Measurements from ENCODE around the gene MAVS. TPM values are rescaled to one million over a fixed set of nuclear protein-coding genes. Genes with fewer than 3 reads are reported as not detected.
A peak's percentile ranks its signal among the peaks of the same experiment; 100 is the strongest.

Gene MAVS
- total RNA-seq, 1 donor from 2014 or later = 37.9 TPM

DNA sequence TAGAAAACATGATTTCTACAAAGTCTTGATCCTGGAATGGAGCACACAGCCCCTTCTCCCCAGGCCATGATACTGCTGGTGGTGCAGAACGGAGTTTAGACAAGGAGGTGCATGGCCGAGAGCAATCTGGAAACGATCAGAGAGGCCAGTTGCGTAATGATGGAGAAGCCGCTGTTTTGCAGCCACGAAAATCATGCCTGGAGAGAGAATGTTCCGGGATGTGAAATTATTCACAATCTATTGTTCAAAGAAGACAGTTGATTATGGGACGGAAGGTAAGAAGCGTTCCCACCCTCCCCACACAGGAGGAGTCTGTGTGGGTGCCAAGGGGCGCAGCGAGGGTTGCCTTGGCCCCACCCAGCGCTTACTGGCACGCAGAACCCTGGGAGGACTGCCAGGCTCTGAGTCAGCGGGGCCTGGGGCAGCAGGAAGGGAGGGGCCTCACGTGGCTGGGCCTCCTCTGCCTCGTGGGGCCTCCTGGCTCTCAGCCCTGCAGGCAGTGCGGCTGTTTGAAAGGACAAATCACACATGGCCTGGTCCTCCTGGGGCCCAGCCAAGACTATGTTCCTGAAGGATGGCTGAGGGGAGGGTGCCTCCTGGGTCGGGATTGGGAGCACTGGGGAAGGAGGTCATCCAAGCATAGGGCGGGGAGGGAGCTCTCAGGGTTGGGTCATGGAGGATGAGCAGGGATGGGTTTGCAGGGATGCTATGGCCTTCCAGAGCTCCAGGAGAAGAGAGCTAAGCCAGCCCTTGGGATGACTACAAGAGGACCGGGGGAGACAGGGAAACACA, 35.0 kb upstream of the MAVS start:
- Mint-ChIP-seq H3K4me1 (ENCODE audit: low read depth) (peaks cover 57% of the 10 kb centered on the region), H3K4me3 (ENCODE audit: unreplicated experiment) (peak overlapping the region; percentile 69)
- DNase-seq (ENCODE audit: low spot score) = peak; percentile 99

DNA sequence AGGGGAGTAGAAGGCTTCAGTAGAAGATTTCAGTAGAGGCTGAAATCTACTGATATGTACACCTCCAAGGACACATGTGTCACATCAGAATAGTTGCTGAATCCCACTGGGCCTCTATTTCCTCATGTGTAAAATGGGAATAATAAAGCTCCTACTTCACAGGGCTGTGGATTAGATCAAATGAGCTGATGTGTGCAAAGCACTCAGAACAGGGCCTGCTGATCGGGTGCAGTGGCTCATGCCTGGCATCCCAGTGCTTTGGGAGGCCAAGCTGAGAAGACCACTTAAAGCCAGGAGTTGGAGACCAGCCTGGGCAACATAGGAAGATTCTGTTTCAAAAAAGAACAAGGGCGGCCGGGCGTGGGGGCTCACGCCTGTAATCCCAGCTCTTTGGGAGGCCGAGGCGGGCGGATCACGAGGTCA, 34.4 kb upstream of the MAVS start:
- TF ChIP-seq, protein P1, sequence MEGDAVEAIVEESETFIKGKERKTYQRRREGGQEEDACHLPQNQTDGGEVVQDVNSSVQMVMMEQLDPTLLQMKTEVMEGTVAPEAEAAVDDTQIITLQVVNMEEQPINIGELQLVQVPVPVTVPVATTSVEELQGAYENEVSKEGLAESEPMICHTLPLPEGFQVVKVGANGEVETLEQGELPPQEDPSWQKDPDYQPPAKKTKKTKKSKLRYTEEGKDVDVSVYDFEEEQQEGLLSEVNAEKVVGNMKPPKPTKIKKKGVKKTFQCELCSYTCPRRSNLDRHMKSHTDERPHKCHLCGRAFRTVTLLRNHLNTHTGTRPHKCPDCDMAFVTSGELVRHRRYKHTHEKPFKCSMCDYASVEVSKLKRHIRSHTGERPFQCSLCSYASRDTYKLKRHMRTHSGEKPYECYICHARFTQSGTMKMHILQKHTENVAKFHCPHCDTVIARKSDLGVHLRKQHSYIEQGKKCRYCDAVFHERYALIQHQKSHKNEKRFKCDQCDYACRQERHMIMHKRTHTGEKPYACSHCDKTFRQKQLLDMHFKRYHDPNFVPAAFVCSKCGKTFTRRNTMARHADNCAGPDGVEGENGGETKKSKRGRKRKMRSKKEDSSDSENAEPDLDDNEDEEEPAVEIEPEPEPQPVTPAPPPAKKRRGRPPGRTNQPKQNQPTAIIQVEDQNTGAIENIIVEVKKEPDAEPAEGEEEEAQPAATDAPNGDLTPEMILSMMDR (IDR thresholded peaks at IDR 0.05) = no peak
- Mint-ChIP-seq H3K36me3 (ENCODE audit: low read depth) (peaks cover 1% of the 10 kb centered on the region), H3K27ac (ENCODE audit: unreplicated experiment) (peak overlapping the region; percentile 99), H3K4me1 (ENCODE audit: low read depth) (peaks cover 51% of the 10 kb centered on the region), H3K27me3 (ENCODE audit: low read depth) (no peaks in the 10 kb centered on the region), H3K4me3 (ENCODE audit: unreplicated experiment) (no peak overlapping the region), H3K9me3 (ENCODE audit: low read depth) (peaks cover 2% of the 10 kb centered on the region)
- no peak for DNase-seq (ENCODE audit: low spot score)

More for the DNA sequence above, 35.0 kb upstream of the MAVS start:
- TF ChIP-seq, protein P1 (IDR thresholded peaks at IDR 0.05) = no peak
- Mint-ChIP-seq H3K27ac (ENCODE audit: unreplicated experiment) (peak overlapping the region; percentile 99), H3K27me3 (ENCODE audit: low read depth) (no peaks in the 10 kb centered on the region), H3K36me3 (ENCODE audit: low read depth) (peaks cover 1% of the 10 kb centered on the region), H3K9me3 (ENCODE audit: low read depth) (peaks cover 2% of the 10 kb centered on the region)

DNA sequence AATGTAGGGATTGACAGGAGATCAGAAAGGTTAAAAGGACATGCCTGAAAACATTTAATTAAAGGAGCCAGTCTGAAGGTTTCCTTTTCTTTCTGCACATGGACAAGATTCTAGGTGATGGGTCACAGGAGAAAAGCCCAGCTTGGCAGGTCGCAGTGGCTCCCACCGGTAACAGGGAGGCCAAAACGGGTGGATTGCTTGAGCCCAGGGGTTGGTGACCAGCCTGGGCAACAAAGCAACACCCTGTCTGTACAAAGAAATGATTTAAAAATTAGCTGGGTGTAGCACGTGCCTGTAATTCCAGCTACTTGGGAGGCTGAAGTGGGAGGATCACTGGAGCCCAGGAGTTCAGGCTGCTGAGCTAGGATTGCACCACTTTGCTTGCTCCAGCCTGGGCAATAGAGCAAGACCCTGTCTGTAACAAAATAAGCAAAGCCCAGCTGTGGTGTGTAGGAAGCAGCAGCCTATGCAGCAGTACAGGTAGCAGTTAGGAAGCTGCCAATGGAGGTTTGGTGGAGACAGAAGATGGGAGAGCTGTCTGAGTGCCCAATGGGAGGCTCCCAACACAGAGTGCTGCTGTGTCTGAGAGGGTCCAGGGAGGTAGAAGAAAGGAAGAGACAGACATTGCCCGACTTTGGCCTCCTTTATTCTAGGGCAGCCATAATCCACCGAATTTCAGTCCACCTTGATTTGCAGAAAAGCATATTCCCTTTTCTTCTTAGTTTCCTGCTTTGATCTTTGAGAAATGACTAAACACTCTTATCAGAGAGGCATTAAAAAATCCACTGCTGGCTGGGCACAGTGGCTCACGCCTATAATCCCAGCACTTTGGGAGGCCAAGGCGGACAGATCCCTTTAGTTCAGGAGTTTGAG, 33.4 kb upstream of the MAVS start:
- Mint-ChIP-seq H3K27ac (ENCODE audit: unreplicated experiment) (peak overlapping the region; percentile 70), H3K4me1 (ENCODE audit: low read depth) (peaks cover 44% of the 10 kb centered on the region)

DNA sequence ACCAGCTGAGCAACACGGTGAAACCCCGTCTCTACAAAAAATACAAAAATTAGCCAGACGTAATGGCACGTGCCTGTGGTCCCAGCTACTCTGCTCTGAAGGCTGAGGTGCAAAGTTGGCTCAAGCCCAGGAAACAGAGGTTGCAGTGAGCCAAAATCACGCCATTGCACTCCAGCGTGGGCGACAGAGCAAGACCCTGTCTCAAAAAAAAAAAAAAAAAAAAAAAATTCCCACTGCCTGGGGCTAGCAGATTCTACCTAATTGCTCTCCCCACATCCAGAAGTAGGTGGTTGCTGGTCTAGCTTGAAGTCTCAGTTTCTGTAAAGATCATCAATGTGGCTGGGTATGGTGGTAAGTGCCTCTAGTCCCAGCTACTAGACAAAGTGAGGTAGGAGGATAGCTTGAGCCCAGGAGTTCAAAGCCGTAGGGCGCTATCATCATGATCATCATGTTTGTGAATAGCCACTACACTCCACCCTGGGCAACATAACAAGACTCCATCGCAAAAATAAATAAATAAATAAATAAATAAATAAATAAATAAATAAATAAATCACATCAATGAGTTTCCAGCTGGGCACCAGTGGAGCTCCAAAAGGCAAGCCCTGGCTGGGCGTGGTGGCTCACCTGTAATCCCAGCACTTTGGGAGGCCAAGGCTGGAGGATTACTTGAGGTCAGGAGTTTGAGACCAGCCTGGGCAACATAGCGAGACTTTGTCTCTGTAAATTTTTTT, 32.6 kb upstream of the MAVS start:
- TF ChIP-seq, protein P1 (IDR thresholded peaks at IDR 0.05) = no peak
- no peak overlapping the region for H3K27ac Mint-ChIP-seq (ENCODE audit: unreplicated experiment)
- H3K4me3 Mint-ChIP-seq (ENCODE audit: unreplicated experiment) = no peak overlapping the region
- no peaks in the 10 kb centered on the region for H3K27me3 Mint-ChIP-seq (ENCODE audit: low read depth)
- H3K4me1 Mint-ChIP-seq (ENCODE audit: low read depth) = peaks cover 47% of the 10 kb centered on the region
- peaks cover 1% of the 10 kb centered on the region for H3K36me3 Mint-ChIP-seq (ENCODE audit: low read depth)
- H3K9me3 Mint-ChIP-seq (ENCODE audit: low read depth) = no peaks in the 10 kb centered on the region
- no peak for DNase-seq (ENCODE audit: low spot score)

More for the DNA sequence above, 33.4 kb upstream of the MAVS start:
- H3K27me3 Mint-ChIP-seq (ENCODE audit: low read depth) = no peaks in the 10 kb centered on the region
- peaks cover 1% of the 10 kb centered on the region for H3K36me3 Mint-ChIP-seq (ENCODE audit: low read depth)
- no peak overlapping the region for H3K4me3 Mint-ChIP-seq (ENCODE audit: unreplicated experiment)
- TF ChIP-seq, protein P1 (IDR thresholded peaks at IDR 0.05) = no peak
- peaks cover under 1% of the 10 kb centered on the region for H3K9me3 Mint-ChIP-seq (ENCODE audit: low read depth)
- DNase-seq (ENCODE audit: low spot score) = no peak

Data from chondrocyte (in vitro differentiated cells).